BLaER1 (cell line): ENCODE results near the gene PERP.

Source experiments
- H3K27ac ChIP-seq: shearing (Covaris generic); formaldehyde crosslinking; 2 replicates; pipeline ENCODE4 v1.8.1; 2022
- H3K27me3 ChIP-seq: shearing (Covaris generic); formaldehyde crosslinking; 2 replicates; pipeline ENCODE4 v1.8.1; 2022
- H3K36me3 ChIP-seq: shearing (Covaris generic); formaldehyde crosslinking; 2 replicates; pipeline ENCODE4 v1.8.1; 2022
- H3K4me1 ChIP-seq: shearing (Covaris generic); formaldehyde crosslinking; 2 replicates; pipeline ENCODE4 v1.8.1; 2022
- H3K4me2 ChIP-seq: shearing (Covaris generic); formaldehyde crosslinking; 2 replicates; pipeline ENCODE4 v1.8.1; 2022
- H3K4me3 ChIP-seq: shearing (Covaris generic); formaldehyde crosslinking; 2 replicates; pipeline ENCODE4 v1.8.1; 2022
- H3K9ac ChIP-seq: shearing (Covaris generic); formaldehyde crosslinking; 2 replicates; pipeline ENCODE4 v1.8.1; 2022
- H3K9me3 ChIP-seq: shearing (Covaris generic); formaldehyde crosslinking; 2 replicates; pipeline ENCODE4 v1.8.1; 2022
- H4K20me1 ChIP-seq: shearing (Covaris generic); formaldehyde crosslinking; 2 replicates; pipeline ENCODE4 v1.8.1; 2022
- Cebpa-rat ChIP-seq: shearing (Covaris generic); IDR thresholded peaks from 2 replicates; pipeline ENCODE4 v1.8.1; 2022

PERP gene

DNA sequence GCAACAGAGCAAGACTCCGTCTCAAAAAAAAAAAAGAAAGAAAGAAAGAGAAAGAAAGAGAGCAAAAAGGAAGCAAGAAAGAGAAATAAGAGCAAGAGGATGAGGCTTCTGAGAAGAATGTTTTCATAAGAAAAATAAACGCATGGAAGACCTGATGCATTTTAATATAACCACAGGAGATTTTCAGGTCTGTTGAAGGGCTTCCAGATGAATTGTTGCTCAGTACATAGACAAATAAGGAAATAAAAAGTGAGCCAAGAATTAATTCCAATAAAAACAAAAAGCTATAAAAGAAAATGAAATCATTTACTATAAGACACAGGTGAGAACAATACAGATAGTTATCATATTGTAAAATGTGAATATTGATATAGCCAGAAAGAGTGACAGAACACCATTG is 43.5 kb downstream of the PERP start:
- Histone ChIP-seq H3K36me3 (no peaks in the 10 kb centered on the region), H4K20me1 (no peaks in the 10 kb centered on the region), H3K4me1 (no peaks in the 10 kb centered on the region), H3K9me3 (no peaks in the 10 kb centered on the region), H3K27me3 (no peaks in the 10 kb centered on the region), H3K4me2 (no peak overlapping the region), H3K4me3 (no peak overlapping the region), H3K9ac (no peak overlapping the region), H3K27ac (no peak overlapping the region)
- TF ChIP-seq Cebpa-rat: no peak

DNA sequence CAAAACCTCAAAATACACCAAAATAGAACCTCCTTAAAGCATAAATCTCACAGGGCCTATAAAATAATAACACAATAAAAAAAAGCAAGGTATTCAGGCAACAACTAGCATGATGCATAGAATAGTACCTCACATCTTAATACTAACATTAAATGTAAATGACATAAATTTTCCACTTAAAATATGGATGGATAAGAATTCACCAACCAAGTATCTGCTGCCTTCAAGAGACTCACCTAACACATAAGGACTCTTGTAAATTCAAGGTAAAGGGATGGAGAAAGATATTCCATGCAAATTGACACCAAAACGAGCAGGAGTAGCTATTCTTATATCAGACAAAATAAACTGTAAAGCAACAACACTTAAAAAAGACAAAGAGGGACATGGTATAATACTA is 52.2 kb downstream of the PERP start:
- Histone ChIP-seq H3K4me3 (no peak overlapping the region), H3K9ac (no peak overlapping the region), H3K27me3 (no peaks in the 10 kb centered on the region), H3K36me3 (no peaks in the 10 kb centered on the region), H4K20me1 (no peaks in the 10 kb centered on the region), H3K27ac (no peak overlapping the region), H3K9me3 (peaks cover 30% of the 10 kb centered on the region), H3K4me2 (no peak overlapping the region), H3K4me1 (no peaks in the 10 kb centered on the region)
- no peak for TF ChIP-seq Cebpa-rat

GRCh38 chr6:138052783-138053182 is 54.4 kb downstream of the PERP start:
- no peak overlapping the region for H3K9ac ChIP-seq
- no peak for TF ChIP-seq Cebpa-rat
- H3K9me3 ChIP-seq: peaks cover 30% of the 10 kb centered on the region
- no peaks in the 10 kb centered on the region for H3K4me1 ChIP-seq
- no peaks in the 10 kb centered on the region for H4K20me1 ChIP-seq
- no peaks in the 10 kb centered on the region for H3K27me3 ChIP-seq
- no peak overlapping the region for H3K4me2 ChIP-seq
- no peaks in the 10 kb centered on the region for H3K36me3 ChIP-seq
- no peak overlapping the region for H3K4me3 ChIP-seq
- no peak overlapping the region for H3K27ac ChIP-seq

- Histone ChIP-seq H3K9me3 (no peaks in the 10 kb centered on the region; the same call in 1 of the 2 replicates), H3K36me3 (no peaks in the 10 kb centered on the region), H4K20me1 (no peaks in the 10 kb centered on the region), H3K4me2 (no peak overlapping the region), H3K4me3 (no peak overlapping the region), H3K4me1 (no peaks in the 10 kb centered on the region), H3K9ac (no peak overlapping the region), H3K27me3 (no peaks in the 10 kb centered on the region), H3K27ac (no peak overlapping the region)
- TF ChIP-seq Cebpa-rat: no peak
Measured at GRCh38 chr6:138044972-138045371, 62.2 kb downstream of the PERP start.

DNA sequence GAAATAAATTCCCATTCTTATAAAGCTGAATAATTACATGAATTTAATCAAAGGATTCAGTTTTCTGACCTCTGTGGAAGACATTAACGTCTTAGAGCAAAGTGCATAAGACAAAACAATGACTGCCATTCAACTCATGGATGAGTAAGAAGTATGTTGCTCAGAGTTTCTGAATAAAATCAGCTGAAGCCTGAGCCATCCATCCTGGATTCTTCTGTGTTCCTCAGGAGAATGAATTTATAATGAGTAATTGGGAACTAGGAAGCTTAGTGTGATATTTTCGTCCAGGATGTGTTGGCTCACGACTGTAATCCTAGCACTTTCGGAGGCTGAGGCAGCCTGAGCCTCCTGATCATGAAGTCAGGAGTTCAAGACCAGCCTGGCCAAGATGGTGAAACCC is 62.8 kb downstream of the PERP start:
- no peaks in the 10 kb centered on the region for H4K20me1 ChIP-seq
- H3K27ac ChIP-seq: no peak overlapping the region
- no peaks in the 10 kb centered on the region for H3K27me3 ChIP-seq
- no peaks in the 10 kb centered on the region; the same call in 1 of the 2 replicates for H3K9me3 ChIP-seq
- H3K9ac ChIP-seq: no peak overlapping the region
- H3K4me3 ChIP-seq: no peak overlapping the region
- H3K36me3 ChIP-seq: no peaks in the 10 kb centered on the region
- H3K4me2 ChIP-seq: no peak overlapping the region
- no peaks in the 10 kb centered on the region for H3K4me1 ChIP-seq
- TF ChIP-seq Cebpa-rat: no peak
